SH-SY5Y (cell line): ENCODE measurements around the gene FOXN3.

Source experiments
- GATA2 ChIP-seq: IDR thresholded peaks from 2 replicates; pipeline ENCODE4 v1.6.1; 2011; ENCODE audit warnings: mild to moderate bottlenecking, low read depth, low read length
- GATA3 ChIP-seq: IDR thresholded peaks from 2 replicates; pipeline ENCODE4 v1.6.1; 2011; ENCODE audit warnings: low read depth, mild to moderate bottlenecking, low read length, moderate library complexity

Gene FOXN3

GRCh38 chr14:89296281-89296745 lies 120.7 kb downstream of the FOXN3 start:
- TF ChIP-seq GATA2 (no peak), GATA3 (no peak)

DNA sequence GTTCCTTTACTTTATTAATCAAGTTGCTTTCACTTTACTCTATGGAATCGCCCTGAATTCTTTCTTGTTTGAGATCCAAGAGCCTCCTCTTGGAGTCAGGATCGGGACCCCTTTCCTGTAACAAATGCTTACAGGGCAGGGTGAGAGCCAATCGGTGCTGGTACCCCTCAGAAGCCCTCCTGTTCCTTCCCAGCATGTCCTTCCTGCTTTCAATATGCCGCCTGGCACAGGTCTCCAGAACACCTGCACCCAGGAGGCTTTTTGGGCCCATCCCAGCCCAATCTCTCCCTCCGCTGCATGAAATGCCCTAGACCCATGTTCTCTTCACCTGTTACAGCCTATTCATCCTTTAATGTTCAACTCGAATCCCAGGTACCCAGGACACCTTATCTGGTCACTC lies 122.2 kb downstream of the FOXN3 start:
- TF ChIP-seq GATA3 (no peak), GATA2 (no peak)

DNA sequence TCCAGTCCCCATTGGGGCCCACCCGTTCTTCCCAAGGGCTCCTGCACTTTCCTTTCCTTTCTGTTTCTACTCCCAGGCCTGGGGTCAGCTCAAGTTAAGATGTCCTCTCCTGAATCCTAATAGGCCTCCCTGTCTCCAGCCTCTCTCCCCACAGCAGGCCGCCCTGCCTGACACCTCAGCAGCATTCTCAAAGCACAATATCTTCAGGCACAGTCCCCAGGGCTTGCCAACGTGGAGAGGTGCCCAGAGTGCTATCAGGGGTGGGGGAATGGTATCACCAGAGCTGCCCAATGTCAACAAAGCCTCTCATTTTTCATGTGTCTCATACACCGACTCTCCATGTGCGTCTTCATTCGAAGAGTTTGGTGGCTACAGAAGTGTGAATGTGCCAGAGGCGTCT lies 123.0 kb downstream of the FOXN3 start:
- TF ChIP-seq GATA2 (no peak), GATA3 (no peak)

DNA sequence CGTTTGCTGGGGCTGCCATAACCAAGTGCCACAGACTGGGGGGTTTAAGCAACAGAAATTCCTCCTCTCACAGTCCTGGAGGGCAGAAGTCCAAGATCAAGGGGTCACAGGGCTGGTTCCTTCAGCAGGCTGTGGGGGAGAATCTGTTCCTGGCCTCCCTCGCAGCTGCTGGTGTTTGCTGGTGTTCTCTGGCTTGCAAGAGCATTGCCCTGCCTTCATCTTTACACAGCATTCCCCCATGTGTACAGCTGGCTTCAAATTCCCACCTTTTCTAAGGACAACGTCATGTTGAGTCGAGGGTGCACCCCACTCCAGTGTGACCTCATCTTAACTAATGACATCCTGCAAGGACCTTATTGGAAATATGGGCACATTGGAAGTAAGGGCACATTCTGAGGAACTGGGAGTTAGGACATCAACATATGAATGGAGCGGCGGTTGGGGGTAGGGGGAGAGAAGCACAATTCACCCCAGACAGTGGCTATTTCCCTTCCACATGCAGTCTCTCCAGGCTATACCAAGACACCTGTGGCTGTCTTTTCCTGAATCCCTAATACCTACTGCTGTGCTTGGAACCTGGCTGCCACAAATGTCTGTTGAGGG lies 123.6 kb downstream of the FOXN3 start:
- TF ChIP-seq GATA3 (no peak), GATA2 (no peak)

- no peak for TF ChIP-seq GATA2
- TF ChIP-seq GATA3, result no peak
Measured at GRCh38 chr14:89292579-89293313, 124.3 kb downstream of the FOXN3 start.

GRCh38 chr14:89291351-89291940 lies 125.6 kb downstream of the FOXN3 start:
- no peak for TF ChIP-seq GATA3
- TF ChIP-seq GATA2, result no peak

DNA sequence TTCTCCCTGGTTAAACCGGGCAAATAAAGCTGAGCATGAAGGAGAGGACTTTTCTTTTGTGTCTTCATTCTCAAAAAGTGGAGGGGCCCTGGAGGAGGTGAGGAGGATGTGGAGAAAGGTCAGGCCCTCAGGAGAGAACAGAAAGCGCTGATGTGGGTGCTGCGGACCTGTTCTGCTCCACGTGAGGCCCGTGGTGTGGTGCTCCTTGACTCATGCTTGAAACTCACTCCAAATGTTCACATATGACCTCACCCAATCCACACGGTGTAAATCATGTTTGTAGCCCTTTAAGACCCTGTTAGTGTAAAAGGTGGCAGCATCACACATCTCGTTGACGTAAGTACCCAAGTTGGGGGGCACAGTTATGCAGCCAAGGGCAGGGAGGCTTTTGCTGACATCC lies 126.2 kb downstream of the FOXN3 start:
- no peak for TF ChIP-seq GATA2
- TF ChIP-seq GATA3, result no peak

DNA sequence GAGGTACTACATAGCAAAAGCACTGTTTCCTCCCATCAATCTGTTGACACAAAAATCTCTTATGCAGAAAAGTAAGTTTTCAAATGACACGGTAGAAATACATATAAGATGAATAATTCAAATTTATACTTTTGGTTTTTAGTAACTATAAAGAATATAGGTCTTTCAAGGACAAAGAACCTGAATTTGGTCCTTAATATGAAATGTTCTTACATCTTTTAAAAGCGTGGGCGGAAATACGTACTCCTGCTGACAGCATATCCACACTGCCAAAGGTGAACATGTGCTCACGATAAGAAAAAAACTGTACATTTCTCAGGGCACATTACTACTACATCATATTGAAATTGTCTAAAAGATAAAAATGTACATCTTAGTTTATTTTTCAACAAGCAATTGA lies 127.6 kb downstream of the FOXN3 start:
- no peak for TF ChIP-seq GATA2
- TF ChIP-seq GATA3, result no peak

- no peak for TF ChIP-seq GATA3
- TF ChIP-seq GATA2, result no peak
Measured at GRCh38 chr14:89288114-89288513, 128.9 kb downstream of the FOXN3 start.

DNA sequence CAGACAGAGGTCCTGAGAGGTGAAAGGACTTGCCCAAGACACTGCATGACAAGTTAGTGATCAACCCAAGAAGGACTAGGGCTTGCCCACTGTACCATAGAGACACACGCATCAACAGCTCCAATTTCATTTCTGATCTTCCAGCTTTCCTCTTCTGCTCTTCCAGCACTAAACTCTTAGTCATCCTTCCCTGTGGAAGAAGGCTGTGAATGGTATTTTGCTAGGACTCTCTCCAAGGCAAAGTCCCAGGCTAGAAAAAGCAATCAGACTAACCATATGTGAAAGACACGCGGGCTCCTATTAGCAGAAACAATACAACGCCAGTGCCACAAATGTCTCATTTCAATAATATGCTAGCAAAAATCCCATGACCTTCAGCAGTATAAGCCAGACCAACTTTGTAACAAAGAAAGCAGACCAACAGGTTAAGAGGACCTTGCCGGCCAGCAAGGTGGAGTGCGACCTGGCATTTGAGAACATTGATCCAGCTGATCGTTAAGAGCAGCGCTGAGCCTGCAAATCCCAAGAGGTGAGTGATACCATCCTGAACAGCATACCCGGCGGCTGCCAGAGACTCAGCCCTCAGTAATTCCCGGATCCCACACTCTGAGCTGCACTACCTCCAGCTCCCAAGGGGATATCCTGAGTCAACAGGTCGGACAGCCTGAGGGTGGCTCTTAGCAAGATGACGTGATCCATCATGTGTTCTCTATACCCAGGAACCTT lies 132.5 kb downstream of the FOXN3 start:
- no peak for TF ChIP-seq GATA2
- no peak for TF ChIP-seq GATA3

- no peak for TF ChIP-seq GATA2
- no peak for TF ChIP-seq GATA3
Measured at GRCh38 chr14:89283327-89284060, 133.5 kb downstream of the FOXN3 start.

GRCh38 chr14:89282191-89282590 lies 134.8 kb downstream of the FOXN3 start:
- TF ChIP-seq GATA3 (no peak), GATA2 (no peak)

DNA sequence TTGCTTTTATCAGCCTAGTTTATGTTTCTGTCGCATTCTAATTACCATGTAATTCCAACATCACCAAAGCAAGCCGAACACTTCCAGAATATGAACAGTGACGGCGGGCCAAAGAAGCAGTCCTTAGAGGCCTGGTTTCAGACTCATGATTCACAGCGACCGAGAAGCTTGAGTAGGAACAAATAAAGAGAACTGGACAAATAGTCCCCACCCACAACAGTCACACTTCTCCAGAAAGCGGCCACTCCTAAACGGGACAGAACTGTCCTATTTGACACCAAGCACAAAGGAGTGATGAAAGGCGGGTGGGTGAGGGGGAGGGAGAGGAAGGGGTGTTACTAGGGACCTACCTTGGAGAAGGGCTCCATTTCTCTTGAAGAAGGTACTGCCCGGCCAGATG lies 136.4 kb downstream of the FOXN3 start:
- TF ChIP-seq GATA2 (no peak), GATA3 (no peak)
